ENCODE measurements around the gene SEMA6C.
A peak's percentile ranks its signal among the peaks of the same experiment; 100 is the strongest.

SEMA6C gene

GRCh38 chr1:151145304-151146071 lies 943 bp downstream of the SEMA6C start:
- Mint-ChIP-seq H3K27ac (no peak overlapping the region), H3K4me3 (peak overlapping the region; percentile 95)

GRCh38 chr1:151144474-151145303 lies 1.7 kb downstream of the SEMA6C start:
- Mint-ChIP-seq H3K36me3 (ENCODE audit: low read depth) (no peaks in the 10 kb centered on the region), H3K9me3 (no peaks in the 10 kb centered on the region), H3K4me1 (ENCODE audit: low read depth) (peaks cover 18% of the 10 kb centered on the region), H3K27ac (no peak overlapping the region), H3K27me3 (ENCODE audit: low read depth) (peaks cover 25% of the 10 kb centered on the region), H3K4me3 (no peak overlapping the region)
- DNase-seq (ENCODE audit: low spot score), result no peak

More at GRCh38 chr1:151145304-151146071, 943 bp downstream of the SEMA6C start:
- Mint-ChIP-seq H3K27me3 (ENCODE audit: low read depth) (peaks cover 28% of the 10 kb centered on the region), H3K9me3 (no peaks in the 10 kb centered on the region), H3K36me3 (ENCODE audit: low read depth) (no peaks in the 10 kb centered on the region), H3K4me1 (ENCODE audit: low read depth) (peaks cover 18% of the 10 kb centered on the region)
- DNase-seq (ENCODE audit: low spot score), result no peak

- H3K9me3 Mint-ChIP-seq, result no peaks in the 10 kb centered on the region
- DNase-seq (ENCODE audit: low spot score), result no peak
- peaks cover 25% of the 10 kb centered on the region for H3K27me3 Mint-ChIP-seq (ENCODE audit: low read depth)
- H3K4me1 Mint-ChIP-seq (ENCODE audit: low read depth), result peaks cover 18% of the 10 kb centered on the region
- no peak overlapping the region for H3K4me3 Mint-ChIP-seq
- no peak overlapping the region for H3K27ac Mint-ChIP-seq
- H3K36me3 Mint-ChIP-seq (ENCODE audit: low read depth), result no peaks in the 10 kb centered on the region
Measured at GRCh38 chr1:151143986-151144385, 2.4 kb downstream of the SEMA6C start.

- no peak for DNase-seq (ENCODE audit: low spot score)
- H3K9me3 Mint-ChIP-seq, result no peaks in the 10 kb centered on the region
- H3K4me3 Mint-ChIP-seq, result no peak overlapping the region
- no peaks in the 10 kb centered on the region for H3K36me3 Mint-ChIP-seq (ENCODE audit: low read depth)
- no peak overlapping the region for H3K27ac Mint-ChIP-seq
- H3K4me1 Mint-ChIP-seq (ENCODE audit: low read depth), result peaks cover 18% of the 10 kb centered on the region
- peaks cover 20% of the 10 kb centered on the region for H3K27me3 Mint-ChIP-seq (ENCODE audit: low read depth)
Measured at GRCh38 chr1:151143057-151143435, 3.4 kb downstream of the SEMA6C start.

GRCh38 chr1:151142411-151143056 lies 3.9 kb downstream of the SEMA6C start:
- no peaks in the 10 kb centered on the region for H3K9me3 Mint-ChIP-seq
- no peak overlapping the region for H3K27ac Mint-ChIP-seq
- H3K27me3 Mint-ChIP-seq (ENCODE audit: low read depth), result peaks cover 17% of the 10 kb centered on the region
- H3K4me3 Mint-ChIP-seq, result no peak overlapping the region
- peaks cover 17% of the 10 kb centered on the region for H3K4me1 Mint-ChIP-seq (ENCODE audit: low read depth)
- no peaks in the 10 kb centered on the region for H3K36me3 Mint-ChIP-seq (ENCODE audit: low read depth)
- no peak for DNase-seq (ENCODE audit: low spot score)

GRCh38 chr1:151137789-151138188 lies 8.6 kb downstream of the SEMA6C start:
- no peak overlapping the region for H3K27ac Mint-ChIP-seq
- no peak for DNase-seq (ENCODE audit: low spot score)
- no peaks in the 10 kb centered on the region for H3K36me3 Mint-ChIP-seq (ENCODE audit: low read depth)
- no peaks in the 10 kb centered on the region for H3K4me1 Mint-ChIP-seq (ENCODE audit: low read depth)
- no peaks in the 10 kb centered on the region for H3K27me3 Mint-ChIP-seq (ENCODE audit: low read depth)
- H3K4me3 Mint-ChIP-seq, result no peak overlapping the region
- no peaks in the 10 kb centered on the region for H3K9me3 Mint-ChIP-seq

- no peak overlapping the region for H3K27ac Mint-ChIP-seq
Measured at GRCh38 chr1:151135433-151136385, 10.7 kb downstream of the SEMA6C start.

GRCh38 chr1:151134991-151135390 lies 11.4 kb downstream of the SEMA6C start:
- peaks cover 2% of the 10 kb centered on the region for H3K36me3 Mint-ChIP-seq (ENCODE audit: low read depth)
- no peak overlapping the region for H3K4me3 Mint-ChIP-seq

More at GRCh38 chr1:151135433-151136385, 10.7 kb downstream of the SEMA6C start:
- Mint-ChIP-seq H3K4me3 (no peak overlapping the region), H3K4me1 (ENCODE audit: low read depth) (peaks cover 6% of the 10 kb centered on the region), H3K9me3 (no peaks in the 10 kb centered on the region), H3K27me3 (ENCODE audit: low read depth) (no peaks in the 10 kb centered on the region), H3K36me3 (ENCODE audit: low read depth) (peaks cover 2% of the 10 kb centered on the region)
- no peak for DNase-seq (ENCODE audit: low spot score)

GRCh38 chr1:151134396-151134795 lies 12.0 kb downstream of the SEMA6C start:
- Mint-ChIP-seq H3K4me3 (no peak overlapping the region), H3K27me3 (ENCODE audit: low read depth) (no peaks in the 10 kb centered on the region), H3K4me1 (ENCODE audit: low read depth) (peaks cover 10% of the 10 kb centered on the region), H3K9me3 (no peaks in the 10 kb centered on the region), H3K27ac (no peak overlapping the region), H3K36me3 (ENCODE audit: low read depth) (peaks cover 2% of the 10 kb centered on the region)
- DNase-seq (ENCODE audit: low spot score), result no peak

More at GRCh38 chr1:151134991-151135390, 11.4 kb downstream of the SEMA6C start:
- peaks cover 10% of the 10 kb centered on the region for H3K4me1 Mint-ChIP-seq (ENCODE audit: low read depth)
- no peak overlapping the region for H3K27ac Mint-ChIP-seq
- no peaks in the 10 kb centered on the region for H3K27me3 Mint-ChIP-seq (ENCODE audit: low read depth)
- H3K9me3 Mint-ChIP-seq, result no peaks in the 10 kb centered on the region
- DNase-seq (ENCODE audit: low spot score), result no peak

- peaks cover 10% of the 10 kb centered on the region for H3K4me1 Mint-ChIP-seq (ENCODE audit: low read depth)
- peaks cover 2% of the 10 kb centered on the region for H3K36me3 Mint-ChIP-seq (ENCODE audit: low read depth)
- H3K4me3 Mint-ChIP-seq, result no peak overlapping the region
- no peaks in the 10 kb centered on the region for H3K27me3 Mint-ChIP-seq (ENCODE audit: low read depth)
- H3K9me3 Mint-ChIP-seq, result no peaks in the 10 kb centered on the region
- no peak overlapping the region for H3K27ac Mint-ChIP-seq
- DNase-seq (ENCODE audit: low spot score), result no peak
Measured at GRCh38 chr1:151133018-151133806, 13.2 kb downstream of the SEMA6C start.

- Mint-ChIP-seq H3K27ac (no peak overlapping the region), H3K27me3 (ENCODE audit: low read depth) (no peaks in the 10 kb centered on the region), H3K4me3 (no peak overlapping the region), H3K4me1 (ENCODE audit: low read depth) (peaks cover 10% of the 10 kb centered on the region), H3K36me3 (ENCODE audit: low read depth) (peaks cover 2% of the 10 kb centered on the region), H3K9me3 (no peaks in the 10 kb centered on the region)
- DNase-seq (ENCODE audit: low spot score), result no peak
Measured at GRCh38 chr1:151132335-151133017, 14.0 kb downstream of the SEMA6C start.

GRCh38 chr1:151131701-151132334 lies 14.6 kb downstream of the SEMA6C start:
- Mint-ChIP-seq H3K36me3 (ENCODE audit: low read depth) (peaks cover 2% of the 10 kb centered on the region), H3K27ac (peak overlapping the region; percentile 52), H3K4me1 (ENCODE audit: low read depth) (peaks cover 10% of the 10 kb centered on the region)

More at GRCh38 chr1:151131701-151132334, 14.6 kb downstream of the SEMA6C start:
- Mint-ChIP-seq H3K4me3 (peak overlapping the region; percentile 66), H3K9me3 (no peaks in the 10 kb centered on the region), H3K27me3 (ENCODE audit: low read depth) (no peaks in the 10 kb centered on the region)
- DNase-seq (ENCODE audit: low spot score), result no peak
